Colonic mucosa (tissue), 4 donors: ENCODE data around the gene FGFBP2. TPM values are rescaled to one million over a fixed set of nuclear protein-coding genes. Genes with fewer than 3 reads are reported as not detected.

Experiments used
- DNase-seq: peaks from one replicate; pipeline ENCODE4 v3.0.0-alpha.2; 2020
- H3K27ac ChIP-seq: fragments of 200-600 bp; one replicate; pipeline ENCODE4 v1.8.0; 2021
- H3K27me3 ChIP-seq: fragments of 200-600 bp; one replicate; pipeline ENCODE4 v1.8.0; 2021
- H3K36me3 ChIP-seq: fragments of 200-600 bp; one replicate; pipeline ENCODE4 v1.8.0; 2021
- H3K4me1 ChIP-seq: fragments of 200-600 bp; one replicate; pipeline ENCODE4 v1.8.0; 2021; ENCODE audit warnings: mild to moderate bottlenecking
- H3K4me3 ChIP-seq: fragments of 200-600 bp; one replicate; pipeline ENCODE4 v1.8.0; 2021
- H3K9ac ChIP-seq, 2 donors: one replicate each; pipeline ENCODE4 v1.7.0; 2013; ENCODE audit warnings: control low read depth in 2 of 2, low read depth in 2 of 2, low read length in 2 of 2
- H3K9me3 ChIP-seq: fragments of 200-600 bp; one replicate; pipeline ENCODE4 v1.8.0; 2021
- intact Hi-C: fragments of 100-400 bp; cut with DNase I; formaldehyde crosslinking; loops from one replicate; pipeline ENCODE4 v1.14.1; 2022
- total RNA-seq, 2 donors: library from RNA; stranded (reverse); fragmentation: NEBNext Ultra II Directional in 1 of 2; extraction: Animal tissue kit (Norgen Biotek cat#: 25700) in 1 of 2; gene quantifications; one replicate each; pipeline ENCODE4 v1.2.1, GENCODE V29; 2021
- TF ChIP-seq, protein P1 (sequence below): fragments of 200-600 bp; IDR thresholded peaks from one replicate; pipeline ENCODE4 v1.8.0; 2022; ENCODE audit warnings: antibody characterized with exemption, mild to moderate bottlenecking
- donor health status: healthy.
- donor health status: DM: no; HTN: no; CAD: no.
- donor health status: DM: no; HTN: no; CAD: no.

The FGFBP2 gene, protein sequence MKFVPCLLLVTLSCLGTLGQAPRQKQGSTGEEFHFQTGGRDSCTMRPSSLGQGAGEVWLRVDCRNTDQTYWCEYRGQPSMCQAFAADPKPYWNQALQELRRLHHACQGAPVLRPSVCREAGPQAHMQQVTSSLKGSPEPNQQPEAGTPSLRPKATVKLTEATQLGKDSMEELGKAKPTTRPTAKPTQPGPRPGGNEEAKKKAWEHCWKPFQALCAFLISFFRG
- under 1 TPM; 0.37 to 0.96 TPM for total RNA-seq

DNA sequence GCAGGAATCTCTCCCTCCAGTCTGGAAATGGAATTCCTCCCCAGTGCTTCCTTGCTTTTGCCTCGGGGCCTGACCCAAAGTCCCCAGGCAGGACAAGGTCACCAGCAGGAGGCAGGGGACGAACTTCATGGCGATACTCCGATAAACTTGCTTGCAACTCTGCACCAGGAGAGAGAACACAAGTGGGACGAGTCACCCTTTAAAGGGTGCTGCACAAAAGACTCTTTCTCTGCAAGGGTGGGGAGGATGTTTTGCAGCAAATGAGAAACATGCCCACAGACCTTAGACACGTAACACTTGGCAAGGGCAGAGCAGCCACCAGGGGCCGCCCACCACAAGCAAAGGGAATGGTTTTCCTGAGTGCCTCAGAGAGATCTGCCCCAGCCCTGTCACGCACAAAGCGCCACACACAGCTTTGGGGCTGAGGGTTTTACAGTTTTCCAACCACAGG is at the start of gene FGFBP2:
FGFBP2 (minus strand) TSS at position 175 of the 451 bp plus-strand sequence; CDS start at position 129, 46 bp downstream.
- DNase-seq, result peak; percentile 66
- Histone ChIP-seq H3K9ac (no peak within 1 kb of the TSS), H3K27me3 (no peaks in the 10 kb centered on the region), H3K36me3 (no peaks in the 10 kb centered on the region), H3K4me1 (no peaks in the 10 kb centered on the region), H3K27ac (no peak within 1 kb of the TSS), H3K9me3 (no peaks in the 10 kb centered on the region), H3K4me3 (no peak within 1 kb of the TSS)
- intact Hi-C loops, result loop anchor here (5.0 kb wide), 1 partner anchor 34 kb away; no protein-coding TSS in a partner anchor
- TF ChIP-seq, protein P1, sequence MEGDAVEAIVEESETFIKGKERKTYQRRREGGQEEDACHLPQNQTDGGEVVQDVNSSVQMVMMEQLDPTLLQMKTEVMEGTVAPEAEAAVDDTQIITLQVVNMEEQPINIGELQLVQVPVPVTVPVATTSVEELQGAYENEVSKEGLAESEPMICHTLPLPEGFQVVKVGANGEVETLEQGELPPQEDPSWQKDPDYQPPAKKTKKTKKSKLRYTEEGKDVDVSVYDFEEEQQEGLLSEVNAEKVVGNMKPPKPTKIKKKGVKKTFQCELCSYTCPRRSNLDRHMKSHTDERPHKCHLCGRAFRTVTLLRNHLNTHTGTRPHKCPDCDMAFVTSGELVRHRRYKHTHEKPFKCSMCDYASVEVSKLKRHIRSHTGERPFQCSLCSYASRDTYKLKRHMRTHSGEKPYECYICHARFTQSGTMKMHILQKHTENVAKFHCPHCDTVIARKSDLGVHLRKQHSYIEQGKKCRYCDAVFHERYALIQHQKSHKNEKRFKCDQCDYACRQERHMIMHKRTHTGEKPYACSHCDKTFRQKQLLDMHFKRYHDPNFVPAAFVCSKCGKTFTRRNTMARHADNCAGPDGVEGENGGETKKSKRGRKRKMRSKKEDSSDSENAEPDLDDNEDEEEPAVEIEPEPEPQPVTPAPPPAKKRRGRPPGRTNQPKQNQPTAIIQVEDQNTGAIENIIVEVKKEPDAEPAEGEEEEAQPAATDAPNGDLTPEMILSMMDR, result peak; percentile 28

DNA sequence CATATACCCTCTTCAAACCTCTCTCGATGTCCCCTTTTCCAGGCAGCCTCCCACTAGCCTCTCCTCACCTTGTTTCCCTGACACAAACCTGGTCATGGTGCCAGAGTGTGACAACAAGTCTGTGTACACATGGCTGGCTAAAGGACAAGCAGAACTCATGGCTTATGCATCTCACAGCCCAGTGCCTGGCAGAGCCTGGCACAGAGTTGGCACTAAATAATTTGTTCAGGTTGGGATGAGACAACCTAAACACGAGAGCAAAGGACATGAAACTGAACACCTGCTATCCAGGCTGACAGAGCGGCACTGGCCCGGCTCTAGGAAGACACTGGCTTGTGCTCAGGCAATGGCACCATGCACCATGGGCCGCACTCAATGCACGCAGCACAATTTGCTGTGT is 48.2 kb upstream of the FGFBP2 start:
- TF ChIP-seq, protein P1, result no peak
- Histone ChIP-seq H3K9ac (no peak overlapping the region), H3K4me3 (no peak overlapping the region), H3K4me1 (no peaks in the 10 kb centered on the region), H3K9me3 (no peaks in the 10 kb centered on the region), H3K27ac (no peak overlapping the region), H3K27me3 (no peaks in the 10 kb centered on the region), H3K36me3 (no peaks in the 10 kb centered on the region)
- intact Hi-C loops, result no loop called here
- no peak for DNase-seq

DNA sequence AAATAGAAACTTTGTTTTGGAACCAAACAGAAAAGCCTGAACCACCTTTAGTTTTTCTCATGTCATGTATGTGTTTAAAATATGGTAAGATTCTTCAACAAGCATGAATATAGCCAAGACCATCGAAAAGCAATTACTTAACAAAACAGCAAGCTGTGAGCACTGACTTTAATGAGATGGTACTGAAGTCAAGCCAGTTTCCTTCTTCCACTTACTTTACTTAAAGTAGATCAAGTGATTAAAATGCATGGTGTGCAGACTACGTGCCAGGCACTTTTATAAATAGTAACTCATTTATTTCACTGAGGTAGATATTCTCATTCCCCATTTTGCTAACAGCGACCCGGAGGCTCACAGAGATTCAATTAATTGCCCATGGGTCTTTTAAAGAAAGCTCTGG is 46.2 kb upstream of the FGFBP2 start:
- Histone ChIP-seq H3K9me3 (no peaks in the 10 kb centered on the region), H3K4me1 (no peaks in the 10 kb centered on the region), H3K9ac (no peak overlapping the region), H3K36me3 (no peaks in the 10 kb centered on the region), H3K27ac (no peak overlapping the region), H3K27me3 (no peaks in the 10 kb centered on the region), H3K4me3 (no peak overlapping the region)
- TF ChIP-seq, protein P1, result no peak
- DNase-seq, result no peak
- intact Hi-C loops, result loop anchor here (10.0 kb wide), 1 partner anchor 284 kb away; no protein-coding TSS in a partner anchor

DNA sequence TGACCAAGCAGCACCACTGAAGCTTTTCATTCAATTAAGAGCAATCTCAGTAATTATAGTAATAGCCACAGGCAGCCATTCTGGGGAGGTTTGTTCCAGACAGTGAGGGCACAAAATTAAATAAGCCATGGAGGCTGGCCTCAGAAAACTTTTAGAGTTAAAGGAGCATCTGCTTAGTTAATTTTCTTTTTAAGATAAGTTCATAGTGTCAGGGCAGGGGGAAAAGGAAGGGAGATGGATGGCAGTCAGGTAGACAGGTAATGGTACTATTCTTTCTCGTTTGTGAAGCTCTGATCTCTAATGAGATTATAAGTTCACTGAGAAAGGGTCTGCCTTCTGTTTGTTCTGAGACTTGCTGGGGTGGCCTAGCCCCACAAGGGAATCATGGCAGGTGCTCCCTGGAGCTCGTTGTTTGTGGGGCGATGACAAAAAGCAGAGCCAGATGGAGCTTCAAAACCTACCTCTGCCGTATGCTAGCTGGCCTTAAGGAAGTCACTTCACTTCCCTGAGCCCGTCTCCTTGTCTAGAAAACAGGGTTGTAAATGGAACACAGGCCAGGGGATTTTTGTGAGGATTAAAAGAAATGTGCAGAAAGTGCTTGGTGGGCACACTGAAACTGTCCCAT is 44.6 kb upstream of the FGFBP2 start:
- no peaks in the 10 kb centered on the region for H3K36me3 ChIP-seq
- H3K9ac ChIP-seq, result no peak overlapping the region
- H3K27me3 ChIP-seq, result no peaks in the 10 kb centered on the region
- TF ChIP-seq, protein P1, result no peak
- intact Hi-C loops, result loop anchor here (10.0 kb wide), 1 partner anchor 283 kb away; no protein-coding TSS in a partner anchor
- H3K4me1 ChIP-seq, result no peaks in the 10 kb centered on the region
- H3K9me3 ChIP-seq, result no peaks in the 10 kb centered on the region
- H3K4me3 ChIP-seq, result no peak overlapping the region
- no peak for DNase-seq
- H3K27ac ChIP-seq, result no peak overlapping the region

DNA sequence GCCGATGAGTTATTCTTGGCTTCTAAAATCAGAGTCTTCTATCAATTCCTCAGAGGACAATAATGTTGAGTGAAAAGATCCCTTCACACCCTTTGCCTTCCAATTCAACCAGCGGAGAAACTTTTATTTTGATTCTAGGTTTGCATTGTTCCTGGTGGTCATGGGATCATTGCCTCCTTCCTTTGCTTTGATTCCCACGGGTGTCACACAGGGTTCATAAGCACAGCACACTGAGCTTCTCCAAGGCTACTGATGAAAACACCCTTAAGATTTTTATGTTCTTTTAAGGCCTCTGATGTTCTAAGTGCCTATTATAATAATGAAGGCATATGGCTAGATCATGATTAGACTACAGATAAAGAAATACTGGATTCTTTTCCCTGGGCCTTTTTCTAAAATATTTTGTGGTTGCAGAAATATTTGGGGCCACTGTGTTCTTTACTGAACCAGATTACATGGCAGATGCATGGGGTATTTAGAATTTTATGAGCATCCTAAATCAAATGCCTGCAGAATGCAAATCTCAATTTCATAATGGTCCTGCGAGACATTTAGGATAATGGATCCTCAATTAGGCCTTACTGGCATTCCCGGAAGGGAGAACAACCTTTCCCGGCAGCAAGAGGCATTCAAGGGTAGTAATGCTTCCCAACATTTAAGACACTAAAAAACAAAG is 43.9 kb upstream of the FGFBP2 start:
- no peak overlapping the region for H3K9ac ChIP-seq
- TF ChIP-seq, protein P1, result no peak
- H3K27me3 ChIP-seq, result no peaks in the 10 kb centered on the region
- H3K4me1 ChIP-seq, result no peaks in the 10 kb centered on the region
- H3K4me3 ChIP-seq, result no peak overlapping the region
- intact Hi-C loops, result loop anchor here (10.0 kb wide), 1 partner anchor 282 kb away; no protein-coding TSS in a partner anchor
- no peak overlapping the region for H3K27ac ChIP-seq
- H3K36me3 ChIP-seq, result no peaks in the 10 kb centered on the region
- no peaks in the 10 kb centered on the region for H3K9me3 ChIP-seq
- DNase-seq, result no peak
